Rectal smooth muscle tissue (tissue), 1 donor: ENCODE data around the gene PRM2.

Experiments used
- H3K27ac ChIP-seq: one replicate; pipeline ENCODE4 v1.7.0; 2013; ENCODE audit warnings: low read depth, low read length, inconsistent platforms
- H3K27me3 ChIP-seq: one replicate; pipeline ENCODE4 v1.7.0; 2013; ENCODE audit warnings: low read length; ENCODE audit not compliant: control insufficient read depth, insufficient read depth
- H3K36me3 ChIP-seq: one replicate; pipeline ENCODE4 v1.7.0; 2013; ENCODE audit warnings: low read length; ENCODE audit not compliant: control insufficient read depth, insufficient read depth
- H3K4me1 ChIP-seq: one replicate; pipeline ENCODE4 v1.7.0; 2013; ENCODE audit warnings: low read length; ENCODE audit not compliant: control insufficient read depth, insufficient read depth
- H3K4me3 ChIP-seq: one replicate; pipeline ENCODE4 v1.7.0; 2013; ENCODE audit warnings: low read length
- H3K9ac ChIP-seq: one replicate; pipeline ENCODE4 v1.7.0; 2013; ENCODE audit warnings: low read length

The PRM2 gene

GRCh38 chr16:11313493-11314308, 37.4 kb upstream of the PRM2 start:
- Histone ChIP-seq H3K27me3 (no peaks in the 10 kb centered on the region), H3K36me3 (no peaks in the 10 kb centered on the region), H3K4me1 (no peaks in the 10 kb centered on the region), H3K27ac (no peak overlapping the region), H3K4me3 (no peak overlapping the region), H3K9ac (no peak overlapping the region)

DNA sequence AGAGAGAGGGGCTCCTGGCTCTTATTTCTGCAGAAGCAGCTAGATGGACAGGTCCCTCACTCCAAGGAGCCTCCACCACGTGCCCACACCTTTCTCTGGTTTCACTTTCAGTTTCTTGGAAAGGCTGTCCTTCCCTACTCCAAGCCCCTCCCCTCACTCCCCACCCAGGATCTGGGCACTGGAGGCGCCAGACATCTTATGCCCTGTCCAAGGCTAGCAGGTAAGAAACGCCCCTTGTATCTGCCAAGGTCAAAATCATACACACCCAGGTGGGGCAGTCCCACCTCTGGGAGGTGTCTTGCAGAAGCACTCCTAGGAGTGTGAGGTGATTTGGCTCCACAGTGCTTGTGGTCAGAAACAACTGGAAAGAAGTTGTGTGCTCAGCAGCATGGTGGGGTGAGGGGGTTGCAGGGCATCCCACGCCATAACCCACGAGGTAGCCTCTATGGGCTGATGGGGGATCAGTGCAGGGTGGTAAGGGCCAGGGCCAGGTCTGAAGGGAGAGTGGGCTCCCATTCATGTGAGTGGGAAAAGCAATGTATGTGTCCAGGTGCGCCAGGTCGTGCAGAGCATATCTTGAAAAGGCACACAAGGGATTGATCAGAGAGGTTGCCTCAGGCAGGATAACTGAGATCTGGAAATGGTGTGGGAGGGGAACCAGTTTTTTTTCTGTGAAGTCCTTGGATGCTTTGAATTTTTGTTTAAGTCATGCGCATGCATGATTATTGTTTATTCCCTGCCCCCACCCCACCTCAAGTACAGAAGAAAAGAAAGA, 36.6 kb upstream of the PRM2 start:
- Histone ChIP-seq H3K9ac (no peak overlapping the region), H3K36me3 (no peaks in the 10 kb centered on the region), H3K27me3 (no peaks in the 10 kb centered on the region), H3K4me1 (no peaks in the 10 kb centered on the region), H3K4me3 (no peak overlapping the region), H3K27ac (no peak overlapping the region)

DNA sequence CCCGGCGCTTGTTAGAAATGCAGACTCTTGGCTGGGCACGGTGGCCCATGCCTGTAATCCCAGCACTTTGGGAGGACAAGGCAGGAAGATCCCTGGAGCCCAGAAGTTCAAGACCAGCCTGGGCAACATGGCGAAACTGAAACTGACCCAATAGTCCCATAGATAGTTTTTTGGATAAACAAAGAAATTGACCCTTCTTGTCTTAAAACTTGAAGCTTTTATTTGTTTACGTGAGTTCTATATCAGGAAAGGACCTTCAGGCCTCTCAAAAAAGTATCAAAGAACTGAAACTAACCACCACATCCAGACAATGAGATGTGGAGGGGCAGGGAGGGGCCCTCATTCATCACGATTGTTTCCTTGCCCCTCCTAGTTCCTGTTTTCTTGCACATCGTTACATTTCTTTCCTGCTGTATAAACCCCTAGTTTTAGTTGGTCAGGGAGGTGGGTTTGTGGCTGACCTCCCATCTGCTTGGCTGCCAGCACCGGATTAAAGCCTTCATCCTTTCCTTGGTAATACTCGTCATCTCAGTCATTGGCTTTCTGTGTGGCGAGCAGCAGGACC, 34.8 kb upstream of the PRM2 start:
- no peak overlapping the region for H3K9ac ChIP-seq
- no peak overlapping the region for H3K4me3 ChIP-seq
- no peaks in the 10 kb centered on the region for H3K27me3 ChIP-seq
- H3K36me3 ChIP-seq = no peaks in the 10 kb centered on the region
- H3K27ac ChIP-seq = no peak overlapping the region
- no peaks in the 10 kb centered on the region for H3K4me1 ChIP-seq

GRCh38 chr16:11310634-11310977, 34.3 kb upstream of the PRM2 start:
- Histone ChIP-seq H3K27ac (no peak overlapping the region), H3K4me1 (no peaks in the 10 kb centered on the region), H3K36me3 (no peaks in the 10 kb centered on the region), H3K27me3 (no peaks in the 10 kb centered on the region), H3K4me3 (no peak overlapping the region), H3K9ac (no peak overlapping the region)

- H3K27ac ChIP-seq = no peak overlapping the region
- H3K4me1 ChIP-seq = no peaks in the 10 kb centered on the region
- no peak overlapping the region for H3K9ac ChIP-seq
- H3K36me3 ChIP-seq = no peaks in the 10 kb centered on the region
- no peaks in the 10 kb centered on the region for H3K27me3 ChIP-seq
- no peak overlapping the region for H3K4me3 ChIP-seq
Observed at GRCh38 chr16:11309895-11310633, 33.8 kb upstream of the PRM2 start.

DNA sequence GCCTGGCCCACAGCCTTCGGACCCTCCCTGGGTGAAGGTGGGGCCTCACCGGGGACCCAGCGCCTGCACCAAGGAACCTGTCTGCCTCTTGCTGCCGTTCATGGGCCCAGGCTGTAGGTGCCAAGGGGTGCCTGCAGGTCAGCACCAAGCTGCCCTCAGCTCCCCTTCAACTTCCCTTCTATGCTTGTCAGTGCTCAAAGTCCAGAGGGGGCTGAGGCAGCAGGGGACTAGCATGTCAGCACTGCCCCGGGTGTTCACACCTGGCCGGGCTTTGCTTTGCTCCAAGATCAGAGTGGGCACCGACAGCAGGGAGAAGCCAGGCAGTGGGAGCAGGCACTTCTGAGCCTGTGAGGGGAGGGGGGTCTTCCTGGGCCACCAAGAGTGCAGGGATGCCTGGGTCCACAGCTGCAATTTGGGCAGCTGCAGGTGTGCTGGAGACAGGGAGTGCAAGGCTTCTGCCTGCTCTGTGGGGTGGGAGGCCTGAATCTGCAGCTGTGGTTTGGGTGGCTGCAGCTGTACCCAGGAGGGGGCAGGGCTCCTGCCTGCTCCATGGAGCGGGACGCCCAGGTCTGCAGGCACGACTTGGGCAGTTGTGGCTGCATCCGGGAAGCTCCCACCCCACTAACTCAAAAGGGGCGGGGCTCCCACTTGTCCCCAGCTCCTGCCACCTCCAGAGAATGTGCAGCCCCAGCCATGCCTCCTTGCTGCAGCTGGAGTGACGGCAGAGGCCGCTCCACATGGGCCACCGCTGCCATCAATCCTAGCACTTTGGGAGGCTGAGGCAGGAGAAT, 32.4 kb upstream of the PRM2 start:
- Histone ChIP-seq H3K36me3 (no peaks in the 10 kb centered on the region), H3K4me1 (no peaks in the 10 kb centered on the region), H3K27ac (no peak overlapping the region), H3K9ac (no peak overlapping the region), H3K27me3 (no peaks in the 10 kb centered on the region), H3K4me3 (no peak overlapping the region)

GRCh38 chr16:11307639-11308492, 31.6 kb upstream of the PRM2 start:
- Histone ChIP-seq H3K27ac (no peak overlapping the region), H3K27me3 (no peaks in the 10 kb centered on the region), H3K9ac (no peak overlapping the region), H3K4me3 (no peak overlapping the region), H3K36me3 (no peaks in the 10 kb centered on the region), H3K4me1 (no peaks in the 10 kb centered on the region)

- no peaks in the 10 kb centered on the region for H3K27me3 ChIP-seq
- no peak overlapping the region for H3K4me3 ChIP-seq
- H3K9ac ChIP-seq = no peak overlapping the region
- H3K36me3 ChIP-seq = no peaks in the 10 kb centered on the region
- H3K4me1 ChIP-seq = no peaks in the 10 kb centered on the region
- H3K27ac ChIP-seq = no peak overlapping the region
Observed at GRCh38 chr16:11306997-11307638, 30.8 kb upstream of the PRM2 start.

- H3K27me3 ChIP-seq = no peaks in the 10 kb centered on the region
- H3K27ac ChIP-seq = no peak overlapping the region
- no peak overlapping the region for H3K4me3 ChIP-seq
- no peaks in the 10 kb centered on the region for H3K36me3 ChIP-seq
- H3K4me1 ChIP-seq = no peaks in the 10 kb centered on the region
- no peak overlapping the region for H3K9ac ChIP-seq
Observed at GRCh38 chr16:11306381-11306780, 30.1 kb upstream of the PRM2 start.

DNA sequence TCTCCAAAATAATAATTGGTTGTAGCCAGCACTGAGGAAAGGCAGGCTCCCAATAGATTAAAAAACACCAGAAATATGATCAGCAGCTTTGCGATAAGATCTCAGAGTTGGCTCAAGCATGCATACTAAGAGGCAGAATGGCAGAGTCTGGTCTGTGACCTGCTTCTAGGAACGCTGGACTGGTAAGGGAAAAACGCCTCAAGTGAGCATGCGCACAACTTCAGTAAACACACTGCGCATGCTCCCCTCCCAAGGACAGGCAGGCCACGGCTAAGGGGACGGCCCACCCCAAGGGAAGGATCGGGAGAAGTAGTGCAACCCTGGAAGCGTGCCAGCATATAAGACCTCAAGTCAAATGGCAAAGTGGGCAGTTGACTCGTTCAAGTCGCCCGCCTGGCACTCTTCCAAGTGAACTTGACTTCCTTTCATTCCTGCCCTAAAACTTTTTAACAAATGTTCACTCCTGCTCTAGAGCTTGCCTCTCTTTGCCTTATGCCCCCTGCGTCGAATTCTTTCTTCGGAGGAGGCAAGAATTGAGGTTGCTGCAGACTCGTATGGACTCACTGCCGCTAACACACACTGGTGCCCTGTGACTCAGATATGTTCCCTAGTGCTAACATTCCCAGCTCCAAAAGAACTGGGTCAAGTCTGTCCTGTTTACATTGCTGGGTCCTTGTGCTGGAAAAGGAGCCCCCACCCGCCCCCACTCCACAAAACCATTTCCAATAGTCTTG, 27.3 kb upstream of the PRM2 start:
- Histone ChIP-seq H3K4me3 (no peak overlapping the region), H3K9ac (no peak overlapping the region), H3K36me3 (no peaks in the 10 kb centered on the region), H3K27ac (no peak overlapping the region), H3K4me1 (no peaks in the 10 kb centered on the region), H3K27me3 (no peaks in the 10 kb centered on the region)
